A549 (cell line): ENCODE results near the gene MOV10. TPM values are rescaled to one million over a fixed set of nuclear protein-coding genes. Genes with fewer than 3 reads are reported as not detected.
A peak's percentile ranks its signal among the peaks of the same experiment; 100 is the strongest.

Source experiments
- ATAC-seq, 2 experiments: fragments of 200-7000 bp in 1 of 2; fragments of >200 bp in 1 of 2; cut with Nextera tagmentation in 1 of 2; cut with Tn5 transposase in 1 of 2; 3 replicates each; pipeline versions ENCODE4 v1.8.0 to v1.9.1; 2018 to 2020; ENCODE audit warnings: mild to moderate bottlenecking in 1 of 2, moderate library complexity in 1 of 2
- CTCF ChIA-PET: fragments of 300-600 bp; sonication (Branson Sonifier 250); formaldehyde crosslinking; extraction: SDS; loops from one replicate; lab custom pipeline; 2021; ENCODE audit warnings: antibody characterized with exemption, inconsistent platforms; lab: Yijun Ruan, JAX
- POLR2A ChIA-PET: fragments of 350-600 bp; formaldehyde crosslinking; extraction: SDS; loops from one replicate; lab custom pipeline; 2021; ENCODE audit warnings: antibody characterized with exemption, inconsistent platforms; lab: Yijun Ruan, JAX
- DNase-seq, 2 experiments: peaks; one replicate each; pipeline versions ENCODE4 v3.0.0 to v3.0.0-alpha.2; 2011 to 2016; ENCODE audit warnings: low read depth in 1 of 2, low spot score in 1 of 2
- FAIRE-seq: peaks from 2 replicates; lab custom pipeline; 2011; peaks lifted over from hg19 to GRCh38; lab: Jason Lieb, UNC
- H3K27ac ChIP-seq, 2 experiments: fragments of >200 bp; sonication (Bioruptor Twin); formaldehyde crosslinking; 3 replicates each; pipeline ENCODE4 v1.5.1; 2016 to 2017
- H3K4me1 ChIP-seq: fragments of >200 bp; sonication (Bioruptor Twin); formaldehyde crosslinking; 3 replicates; pipeline ENCODE4 v1.6.1; 2016
- H3K4me2 ChIP-seq: fragments of >200 bp; sonication (Bioruptor Twin); formaldehyde crosslinking; 3 replicates; pipeline ENCODE4 v1.6.1; 2016
- H3K4me3 ChIP-seq: fragments of >200 bp; sonication (Bioruptor Twin); formaldehyde crosslinking; 3 replicates; pipeline ENCODE4 v1.5.1; 2016
- H3K9me3 ChIP-seq: fragments of >200 bp; sonication (Bioruptor Twin); formaldehyde crosslinking; 3 replicates; pipeline ENCODE4 v1.6.1; 2016
- BHLHE40 ChIP-seq: IDR thresholded peaks from 2 replicates; pipeline ENCODE4 v1.6.1; 2012; ENCODE audit warnings: low read depth, low read length, inconsistent platforms
- CEBPB ChIP-seq, 2 experiments: fragments of >200 bp in 1 of 2; sonication (Bioruptor Twin) in 1 of 2; formaldehyde crosslinking in 1 of 2; IDR thresholded peaks; 2 replicates each; pipeline ENCODE4 v1.6.1; 2012 to 2016
- EHF ChIP-seq: fragments of 250-450 bp; sonication (Bioruptor Pico); IDR thresholded peaks from 2 replicates; pipeline ENCODE4 v1.5.0; 2020; ENCODE audit warnings: mild to moderate bottlenecking
- FOSB ChIP-seq: fragments of 250-450 bp; sonication (Bioruptor Pico); IDR thresholded peaks from 2 replicates; pipeline ENCODE4 v1.5.0; 2020; ENCODE audit warnings: mild to moderate bottlenecking, moderate library complexity
- GATA3 ChIP-seq: IDR thresholded peaks from 2 replicates; pipeline ENCODE4 v1.6.1; 2012; ENCODE audit warnings: borderline replicate concordance
- HEYL ChIP-seq: fragments of 250-450 bp; sonication (Bioruptor Pico); IDR thresholded peaks from 2 replicates; pipeline ENCODE4 v1.8.0; 2021; ENCODE audit warnings: mild to moderate bottlenecking, moderate library complexity
- HOXB5 ChIP-seq: fragments of 250-450 bp; sonication (Bioruptor Pico); IDR thresholded peaks from 2 replicates; pipeline ENCODE4 v1.5.0; 2020; ENCODE audit warnings: mild to moderate bottlenecking, moderate library complexity
- JUN ChIP-seq, 2 experiments: fragments of >200 bp; sonication (Bioruptor Twin); formaldehyde crosslinking; IDR thresholded peaks; 2 replicates in 1 of 2; 3 replicates in 1 of 2; pipeline ENCODE4 v1.6.1; 2016 to 2017
- JUNB ChIP-seq: fragments of >200 bp; sonication (Bioruptor Twin); formaldehyde crosslinking; IDR thresholded peaks from 2 replicates; pipeline ENCODE4 v1.6.1; 2016
- KDM1A ChIP-seq: fragments of 200-600 bp; sonication (generic); IDR thresholded peaks from 2 replicates; pipeline ENCODE4 v1.6.1; 2016; ENCODE audit warnings: low read depth, mild to moderate bottlenecking
- KDM5A ChIP-seq: fragments of 200-600 bp; sonication (generic); IDR thresholded peaks from 2 replicates; pipeline ENCODE4 v1.6.1; 2016; ENCODE audit warnings: antibody characterized with exemption, mild to moderate bottlenecking
- MYC ChIP-seq: IDR thresholded peaks from 2 replicates; pipeline ENCODE4 v1.6.1; 2012; ENCODE audit warnings: mild to moderate bottlenecking, inconsistent platforms, low read length, improper control_type of control experiment, borderline replicate concordance
- PHF8 ChIP-seq: fragments of 200-600 bp; sonication (generic); IDR thresholded peaks from 2 replicates; pipeline ENCODE4 v1.6.1; 2016; ENCODE audit warnings: low read depth, mild to moderate bottlenecking, antibody characterized with exemption, moderate library complexity, borderline replicate concordance
- RCOR1 ChIP-seq: fragments of 150-350 bp; IDR thresholded peaks from 2 replicates; pipeline ENCODE4 v1.6.1; 2014; ENCODE audit warnings: antibody characterized with exemption, low read length, low read depth
- SREBF2 ChIP-seq: fragments of 450-650 bp; IDR thresholded peaks from 2 replicates; pipeline ENCODE4 v1.6.1; 2014; ENCODE audit warnings: mild to moderate bottlenecking, moderate library complexity
- TP53 ChIP-seq: fragments of 250-450 bp; sonication (Bioruptor Pico); IDR thresholded peaks from 2 replicates; pipeline ENCODE4 v1.5.0; 2021; ENCODE audit warnings: mild to moderate bottlenecking, moderate library complexity
- ZC3H11A ChIP-seq: fragments of 450-650 bp; IDR thresholded peaks from 2 replicates; pipeline ENCODE4 v1.6.1; 2014; ENCODE audit warnings: antibody characterized with exemption, mild to moderate bottlenecking
- ZFP36 ChIP-seq: fragments of 450-650 bp; IDR thresholded peaks from 2 replicates; pipeline ENCODE4 v1.6.1; 2014; ENCODE audit warnings: borderline replicate concordance; ENCODE audit not compliant: partially characterized antibody
- WGBS: methylation state at CpG from one replicate; pipeline ENCODE4 v1.1.6; 2017; ENCODE audit errors: missing lambda C conversion rate; 5-methylcytosine and 5-hydroxymethylcytosine counted together
- polyA plus RNA-seq, 4 experiments: library from polyadenylated mRNA; depleted of rRNA in 3 of 4; stranded (reverse); fragments of >200 nt; fragmentation: RNase III in 1 of 4; extraction: RNeasy Plus Mini Kit Qiagen cat#74134 plus additional on column Dnase treatment in 1 of 4; gene quantifications; 2 replicates in 3 of 4; 3 replicates in 1 of 4; pipeline ENCODE4 v1.2.3, GENCODE V29; 2011 to 2017
- TF ChIP-seq, protein P1 (sequence below): fragments of >200 bp; sonication (Bioruptor Twin); formaldehyde crosslinking; IDR thresholded peaks from 2 replicates; pipeline ENCODE4 v1.6.1; 2016
- TF ChIP-seq, protein P2 (sequence below): IDR thresholded peaks from 2 replicates; pipeline ENCODE4 v1.6.1; 2012; ENCODE audit warnings: low read depth, borderline replicate concordance
- TF ChIP-seq, protein P3 (sequence below): fragments of 200-600 bp; sonication (generic); IDR thresholded peaks from 2 replicates; pipeline ENCODE4 v1.6.1; 2016; ENCODE audit warnings: antibody characterized with exemption, mild to moderate bottlenecking, moderate library complexity
- TF ChIP-seq, protein P4 (sequence below): fragments of 250-450 bp; sonication (Bioruptor Pico); IDR thresholded peaks from 2 replicates; pipeline ENCODE4 v1.5.0; 2020; ENCODE audit warnings: low read depth, mild to moderate bottlenecking, moderate library complexity
- TF ChIP-seq, protein P5 (sequence below): IDR thresholded peaks from 2 replicates; pipeline ENCODE4 v1.6.1; 2012
- TF ChIP-seq, protein P6 (sequence below): fragments of >200 bp; sonication (Bioruptor Twin); formaldehyde crosslinking; IDR thresholded peaks from 3 replicates; pipeline ENCODE4 v1.6.1; 2016

Gene MOV10
- polyA plus RNA-seq, 2 of the 4 experiments (the other 2 are of a cell fraction): 27.3 to 37.3 TPM

DNA sequence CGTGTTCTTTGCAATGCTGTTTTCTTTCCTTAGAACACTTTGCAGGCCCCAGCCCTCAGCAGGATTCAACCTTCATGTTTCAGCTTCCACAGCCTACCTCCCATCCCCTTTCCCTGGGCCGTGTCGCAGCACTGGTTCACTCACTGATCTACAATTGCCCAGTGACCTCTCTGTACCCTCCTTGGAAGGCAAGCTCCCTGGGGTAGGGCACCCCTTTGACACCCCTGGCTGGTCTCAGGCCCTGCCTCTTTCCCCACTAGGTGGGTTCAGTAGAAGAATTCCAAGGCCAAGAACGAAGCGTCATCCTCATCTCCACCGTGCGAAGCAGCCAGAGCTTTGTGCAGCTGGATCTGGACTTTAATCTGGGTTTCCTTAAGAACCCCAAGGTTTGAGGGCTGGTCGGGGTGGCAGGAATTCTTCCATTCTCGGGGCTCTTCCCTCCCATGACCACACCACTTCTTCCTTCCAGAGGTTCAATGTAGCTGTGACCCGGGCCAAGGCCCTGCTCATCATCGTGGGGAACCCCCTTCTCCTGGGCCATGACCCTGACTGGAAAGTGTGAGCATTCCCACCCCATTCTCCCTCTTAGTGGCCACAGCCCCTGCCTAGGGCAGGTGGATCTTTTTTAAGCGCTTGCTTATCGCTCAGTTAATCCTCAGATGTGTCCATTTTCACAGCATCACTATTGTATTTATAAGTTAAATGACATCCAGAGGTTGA lies 25.1 kb downstream of the MOV10 start:
- Histone ChIP-seq H3K4me1 (peaks cover 64% of the 10 kb centered on the region), H3K9me3 (no peaks in the 10 kb centered on the region), H3K4me3 (no peak overlapping the region), H3K27ac (peak overlapping the region; percentile 81 to 100; a peak in 5 of 6 replicates), H3K4me2 (peak overlapping the region; percentile 86)
- DNase-seq: no peak
- ChIA-PET POLR2A (interaction anchor here (1.7 kb wide), 1 partner anchor 25 kb away, joined by 6 read pairs; the partner anchor contains the start of gene MOV10), CTCF (interaction anchor here (0.9 to 2.0 kb wide), 4 partner anchors 8 to 198 kb away, joined by 3 to 7 read pairs (median 4); no protein-coding TSS in a partner anchor)
- FAIRE-seq: no peak
- 76% methylated on average over 13 of the region's 13 CpGs for WGBS
- TF ChIP-seq FOSB (CRISPR knock-in tag) (no peak), EHF (CRISPR knock-in tag) (no peak), KDM1A (no peak), BHLHE40 (no peak), ZFP36 (no peak), CEBPB (IDR thresholded peaks at IDR 0.05) (no peak), GATA3 (no peak), HEYL (CRISPR knock-in tag) (no peak), ZC3H11A (no peak), KDM5A (no peak), TP53 (CRISPR knock-in tag) (no peak), SREBF2 (no peak), RCOR1 (no peak), PHF8 (no peak)
- TF ChIP-seq, protein P1, sequence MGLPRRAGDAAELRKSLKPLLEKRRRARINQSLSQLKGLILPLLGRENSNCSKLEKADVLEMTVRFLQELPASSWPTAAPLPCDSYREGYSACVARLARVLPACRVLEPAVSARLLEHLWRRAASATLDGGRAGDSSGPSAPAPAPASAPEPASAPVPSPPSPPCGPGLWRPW: no peak
- TF ChIP-seq, protein P2, sequence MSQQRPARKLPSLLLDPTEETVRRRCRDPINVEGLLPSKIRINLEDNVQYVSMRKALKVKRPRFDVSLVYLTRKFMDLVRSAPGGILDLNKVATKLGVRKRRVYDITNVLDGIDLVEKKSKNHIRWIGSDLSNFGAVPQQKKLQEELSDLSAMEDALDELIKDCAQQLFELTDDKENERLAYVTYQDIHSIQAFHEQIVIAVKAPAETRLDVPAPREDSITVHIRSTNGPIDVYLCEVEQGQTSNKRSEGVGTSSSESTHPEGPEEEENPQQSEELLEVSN: no peak
- TF ChIP-seq, protein P3, sequence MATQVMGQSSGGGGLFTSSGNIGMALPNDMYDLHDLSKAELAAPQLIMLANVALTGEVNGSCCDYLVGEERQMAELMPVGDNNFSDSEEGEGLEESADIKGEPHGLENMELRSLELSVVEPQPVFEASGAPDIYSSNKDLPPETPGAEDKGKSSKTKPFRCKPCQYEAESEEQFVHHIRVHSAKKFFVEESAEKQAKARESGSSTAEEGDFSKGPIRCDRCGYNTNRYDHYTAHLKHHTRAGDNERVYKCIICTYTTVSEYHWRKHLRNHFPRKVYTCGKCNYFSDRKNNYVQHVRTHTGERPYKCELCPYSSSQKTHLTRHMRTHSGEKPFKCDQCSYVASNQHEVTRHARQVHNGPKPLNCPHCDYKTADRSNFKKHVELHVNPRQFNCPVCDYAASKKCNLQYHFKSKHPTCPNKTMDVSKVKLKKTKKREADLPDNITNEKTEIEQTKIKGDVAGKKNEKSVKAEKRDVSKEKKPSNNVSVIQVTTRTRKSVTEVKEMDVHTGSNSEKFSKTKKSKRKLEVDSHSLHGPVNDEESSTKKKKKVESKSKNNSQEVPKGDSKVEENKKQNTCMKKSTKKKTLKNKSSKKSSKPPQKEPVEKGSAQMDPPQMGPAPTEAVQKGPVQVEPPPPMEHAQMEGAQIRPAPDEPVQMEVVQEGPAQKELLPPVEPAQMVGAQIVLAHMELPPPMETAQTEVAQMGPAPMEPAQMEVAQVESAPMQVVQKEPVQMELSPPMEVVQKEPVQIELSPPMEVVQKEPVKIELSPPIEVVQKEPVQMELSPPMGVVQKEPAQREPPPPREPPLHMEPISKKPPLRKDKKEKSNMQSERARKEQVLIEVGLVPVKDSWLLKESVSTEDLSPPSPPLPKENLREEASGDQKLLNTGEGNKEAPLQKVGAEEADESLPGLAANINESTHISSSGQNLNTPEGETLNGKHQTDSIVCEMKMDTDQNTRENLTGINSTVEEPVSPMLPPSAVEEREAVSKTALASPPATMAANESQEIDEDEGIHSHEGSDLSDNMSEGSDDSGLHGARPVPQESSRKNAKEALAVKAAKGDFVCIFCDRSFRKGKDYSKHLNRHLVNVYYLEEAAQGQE: no peak
- TF ChIP-seq, protein P4, sequence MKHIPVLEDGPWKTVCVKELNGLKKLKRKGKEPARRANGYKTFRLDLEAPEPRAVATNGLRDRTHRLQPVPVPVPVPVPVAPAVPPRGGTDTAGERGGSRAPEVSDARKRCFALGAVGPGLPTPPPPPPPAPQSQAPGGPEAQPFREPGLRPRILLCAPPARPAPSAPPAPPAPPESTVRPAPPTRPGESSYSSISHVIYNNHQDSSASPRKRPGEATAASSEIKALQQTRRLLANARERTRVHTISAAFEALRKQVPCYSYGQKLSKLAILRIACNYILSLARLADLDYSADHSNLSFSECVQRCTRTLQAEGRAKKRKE (CRISPR knock-in tag): no peak
- no peak for ATAC-seq

DNA sequence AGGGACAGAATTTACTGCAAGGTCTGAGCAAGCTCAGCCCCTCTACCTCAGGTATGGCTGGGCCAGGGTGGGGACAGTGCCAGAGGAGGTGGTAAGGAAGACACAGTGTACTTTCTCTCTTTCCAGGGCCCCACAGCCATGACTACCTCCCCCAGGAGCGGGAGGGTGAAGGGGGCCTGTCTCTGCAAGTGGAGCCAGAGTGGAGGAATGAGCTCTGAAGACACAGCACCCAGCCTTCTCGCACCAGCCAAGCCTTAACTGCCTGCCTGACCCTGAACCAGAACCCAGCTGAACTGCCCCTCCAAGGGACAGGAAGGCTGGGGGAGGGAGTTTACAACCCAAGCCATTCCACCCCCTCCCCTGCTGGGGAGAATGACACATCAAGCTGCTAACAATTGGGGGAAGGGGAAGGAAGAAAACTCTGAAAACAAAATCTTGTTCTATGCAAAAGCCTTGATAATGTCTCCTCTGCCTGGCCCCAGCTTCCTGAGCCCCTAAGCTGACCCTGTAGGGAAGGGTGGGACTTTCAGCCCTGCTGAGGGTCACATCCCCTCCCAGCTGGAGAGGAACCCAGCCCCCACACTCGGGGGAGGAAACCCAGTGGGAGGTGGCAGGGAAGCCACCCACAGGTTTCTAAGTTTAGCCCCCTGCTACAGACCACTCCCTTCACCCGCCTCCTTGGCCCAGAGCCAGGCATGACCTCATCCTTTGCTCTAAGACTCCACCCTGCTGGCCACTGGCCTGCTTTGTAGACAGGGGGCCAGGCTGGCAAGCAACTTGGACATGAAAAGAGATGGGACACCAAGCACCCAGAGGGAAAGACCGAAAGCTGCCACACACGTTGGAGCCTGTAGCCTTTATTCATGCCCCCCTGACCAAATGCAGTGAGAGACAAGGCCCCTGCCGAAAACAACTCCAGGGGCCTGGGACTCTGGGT lies 26.1 kb downstream of the MOV10 start:
- DNase-seq (peak; percentile 57 to 84), ATAC-seq (peak; percentile 35 to 59; a peak in 3 of 6 replicates), FAIRE-seq (no peak)
- H3K9me3 ChIP-seq: no peaks in the 10 kb centered on the region
- ChIA-PET CTCF (no interaction called here), POLR2A (interaction anchor here (1.7 kb wide), 1 partner anchor 26 kb away, joined by 6 read pairs; the partner anchor contains the start of gene MOV10)
- TF ChIP-seq JUNB: peak; percentile 13; the same call in 1 of the 2 replicates
- TF ChIP-seq, protein P5, sequence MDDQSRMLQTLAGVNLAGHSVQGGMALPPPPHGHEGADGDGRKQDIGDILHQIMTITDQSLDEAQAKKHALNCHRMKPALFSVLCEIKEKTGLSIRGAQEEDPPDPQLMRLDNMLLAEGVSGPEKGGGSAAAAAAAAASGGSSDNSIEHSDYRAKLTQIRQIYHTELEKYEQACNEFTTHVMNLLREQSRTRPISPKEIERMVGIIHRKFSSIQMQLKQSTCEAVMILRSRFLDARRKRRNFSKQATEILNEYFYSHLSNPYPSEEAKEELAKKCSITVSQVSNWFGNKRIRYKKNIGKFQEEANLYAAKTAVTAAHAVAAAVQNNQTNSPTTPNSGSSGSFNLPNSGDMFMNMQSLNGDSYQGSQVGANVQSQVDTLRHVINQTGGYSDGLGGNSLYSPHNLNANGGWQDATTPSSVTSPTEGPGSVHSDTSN: peak; percentile 27; the same call in 1 of the 2 replicates
- TF ChIP-seq JUN (IDR thresholded peaks at IDR 0.05): peak; percentile 25 to 65; a peak in 3 of 5 replicates
- peak; percentile 44; the same call in 1 of the 2 replicates for TF ChIP-seq GATA3
- TF ChIP-seq, protein P6, sequence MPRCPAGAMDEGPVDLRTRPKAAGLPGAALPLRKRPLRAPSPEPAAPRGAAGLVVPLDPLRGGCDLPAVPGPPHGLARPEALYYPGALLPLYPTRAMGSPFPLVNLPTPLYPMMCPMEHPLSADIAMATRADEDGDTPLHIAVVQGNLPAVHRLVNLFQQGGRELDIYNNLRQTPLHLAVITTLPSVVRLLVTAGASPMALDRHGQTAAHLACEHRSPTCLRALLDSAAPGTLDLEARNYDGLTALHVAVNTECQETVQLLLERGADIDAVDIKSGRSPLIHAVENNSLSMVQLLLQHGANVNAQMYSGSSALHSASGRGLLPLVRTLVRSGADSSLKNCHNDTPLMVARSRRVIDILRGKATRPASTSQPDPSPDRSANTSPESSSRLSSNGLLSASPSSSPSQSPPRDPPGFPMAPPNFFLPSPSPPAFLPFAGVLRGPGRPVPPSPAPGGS: 0 out of 3 replicates have a peak, but pooled peaks have one; percentile 25
- TF ChIP-seq MYC: no peak
- no peak for TF ChIP-seq HOXB5 (CRISPR knock-in tag)
- WGBS: 31% methylated on average over 3 of the region's 7 CpGs
- H3K4me2 ChIP-seq: peak overlapping the region; percentile 86
- peaks cover 65% of the 10 kb centered on the region for H3K4me1 ChIP-seq
- peak overlapping the region; percentile 81 to 100 for H3K27ac ChIP-seq
- H3K4me3 ChIP-seq: peak overlapping the region; percentile 20; the same call in 2 of the 3 replicates
